CD14-positive monocyte (primary cell): ENCODE data around the gene DOCK10. TPM values are rescaled to one million over a fixed set of nuclear protein-coding genes. Genes with fewer than 3 reads are reported as not detected.

Experiments
- DNase-seq, 3 donors: peaks; one replicate each; pipeline ENCODE4 v3.0.0-alpha.2; 2011 to 2022
- H2AFZ ChIP-seq: 2 replicates; pipeline ENCODE4 v1.6.0; 2012; ENCODE audit warnings: mild to moderate bottlenecking, low read depth, low read length, inconsistent platforms; ENCODE audit not compliant: insufficient read depth, poor library complexity, severe bottlenecking
- H3K27ac ChIP-seq, 2 donors: 1 replicate in 1 of 2; 2 replicates in 1 of 2; pipeline ENCODE4 v1.5.1; 2012 to 2013; ENCODE audit warnings: low read length in 2 of 2, control low read depth in 1 of 2, inconsistent platforms in 1 of 2, low read depth in 1 of 2, mild to moderate bottlenecking in 1 of 2
- H3K27me3 ChIP-seq, 2 donors: one replicate each; pipeline versions ENCODE4 v1.6.0 to v1.6.1; 2011 to 2013; ENCODE audit warnings: low read length in 2 of 2; ENCODE audit not compliant: control insufficient read depth in 2 of 2, insufficient read depth in 2 of 2
- H3K36me3 ChIP-seq, 2 donors: replicated peaks in 1 of 2; 1 replicate in 1 of 2; 2 replicates in 1 of 2; pipeline versions ENCODE4 v1.5.1 to v1.6.1; 2012 to 2013; ENCODE audit warnings: low read length in 2 of 2, control low read depth in 1 of 2, inconsistent platforms in 1 of 2, mild to moderate bottlenecking in 1 of 2; ENCODE audit not compliant: insufficient read depth in 2 of 2, control insufficient read depth in 1 of 2
- H3K4me1 ChIP-seq, 2 donors: 1 replicate in 1 of 2; 2 replicates in 1 of 2; pipeline versions ENCODE4 v1.5.1 to v1.6.1; 2012 to 2013; ENCODE audit warnings: low read length in 2 of 2, control low read depth in 1 of 2, inconsistent platforms in 1 of 2, mild to moderate bottlenecking in 1 of 2, moderate library complexity in 1 of 2; ENCODE audit not compliant: insufficient read depth in 2 of 2, control insufficient read depth in 1 of 2
- H3K4me2 ChIP-seq: replicated peaks from 2 replicates; pipeline ENCODE3; 2012; ENCODE audit warnings: low read length, moderate library complexity, mild to moderate bottlenecking; ENCODE audit not compliant: poor library complexity, severe bottlenecking; ENCODE audit errors: extremely low read depth
- H3K4me3 ChIP-seq, 3 experiments: fragments of 200-600 bp in 1 of 3; sonication (generic) in 1 of 3; replicated peaks in 1 of 3; 1 replicate in 2 of 3; 2 replicates in 1 of 3; pipeline ENCODE4 v1.5.1; 2011 to 2013; ENCODE audit warnings: low read length in 3 of 3, mild to moderate bottlenecking in 3 of 3, control low read depth in 2 of 3, low read depth in 2 of 3, inconsistent platforms in 1 of 3, moderate library complexity in 1 of 3
- H3K79me2 ChIP-seq: 2 replicates; pipeline ENCODE4 v1.6.0; 2012; ENCODE audit warnings: mild to moderate bottlenecking, control low read depth, inconsistent platforms, low read length, moderate library complexity; ENCODE audit not compliant: insufficient read depth
- H3K9ac ChIP-seq: 2 replicates; pipeline ENCODE4 v1.6.0; 2017; ENCODE audit warnings: low read length, mild to moderate bottlenecking; ENCODE audit not compliant: insufficient read depth, poor library complexity, severe bottlenecking
- H3K9me3 ChIP-seq, 2 donors: replicated peaks in 1 of 2; 1 replicate in 1 of 2; 2 replicates in 1 of 2; pipeline versions ENCODE4 v1.5.1 to v1.6.1; 2012 to 2013; ENCODE audit warnings: low read length in 2 of 2, control low read depth in 1 of 2; ENCODE audit not compliant: control insufficient read depth in 1 of 2, insufficient read depth in 1 of 2
- H4K20me1 ChIP-seq: 2 replicates; pipeline ENCODE4 v1.6.0; 2012; ENCODE audit warnings: mild to moderate bottlenecking, low read length, control low read depth, moderate library complexity; ENCODE audit not compliant: insufficient read depth
- H3K27ac Mint-ChIP-seq, 7 donors: one replicate each; pipeline ENCODE4 v1.8.0; 2020; ENCODE audit warnings: mild to moderate bottlenecking in 7 of 7, mixed read lengths in 7 of 7, moderate library complexity in 6 of 7, inconsistent platforms in 2 of 7
- H3K27me3 Mint-ChIP-seq, 3 donors: one replicate each; pipeline ENCODE4 v1.8.0; 2021 to 2022; ENCODE audit warnings: low read depth in 3 of 3, mild to moderate bottlenecking in 3 of 3, mixed read lengths in 3 of 3, moderate library complexity in 3 of 3, inconsistent platforms in 1 of 3
- H3K36me3 Mint-ChIP-seq, 2 donors: one replicate each; pipeline ENCODE4 v1.8.0; 2020; ENCODE audit warnings: mixed read lengths in 2 of 2, inconsistent platforms in 1 of 2, mild to moderate bottlenecking in 1 of 2
- H3K4me1 Mint-ChIP-seq: one replicate; pipeline ENCODE4 v1.8.0; 2020; ENCODE audit warnings: mild to moderate bottlenecking, mixed read lengths
- H3K4me3 Mint-ChIP-seq, 2 donors: one replicate each; pipeline ENCODE4 v1.8.0; 2020; ENCODE audit warnings: mild to moderate bottlenecking in 2 of 2, mixed read lengths in 2 of 2, moderate library complexity in 1 of 2
- H3K9me3 Mint-ChIP-seq, 7 donors: one replicate each; pipeline ENCODE4 v1.8.0; 2020 to 2022; ENCODE audit warnings: mixed read lengths in 7 of 7, mild to moderate bottlenecking in 6 of 7, moderate library complexity in 6 of 7, inconsistent platforms in 2 of 7
- CTCF ChIP-seq: fragments of 200-600 bp; IDR thresholded peaks from one replicate; pipeline ENCODE4 v1.8.0; 2022; ENCODE audit warnings: antibody characterized with exemption, mild to moderate bottlenecking
- WGBS: methylation state at CpG from one replicate; pipeline ENCODE4 v1.1.5; 2013; ENCODE audit warnings: missing lambda C conversion rate; ENCODE audit not compliant: insufficient coverage; 5-methylcytosine and 5-hydroxymethylcytosine counted together
- intact Hi-C, 2 donors: fragments of 100-400 bp; cut with micrococcal nuclease; formaldehyde crosslinking; loops; one replicate each; pipeline versions ENCODE4 v1.15.0 to v1.15.1; 2023
- polyA plus RNA-seq, 3 donors: library from polyadenylated mRNA; depleted of rRNA in 1 of 3; unstranded in 2 of 3; stranded (reverse) in 1 of 3; fragments of 300-500 nt in 2 of 3; fragments of >200 nt in 1 of 3; fragmentation: Illumina TruSeq in 2 of 3; gene quantifications; 1 replicate in 2 of 3; 2 replicates in 1 of 3; pipeline ENCODE4 v1.2.3, GENCODE V29; 2012 to 2021

Gene DOCK10
- polyA plus RNA-seq, 3 donors = 9.5 to 30.9 (median 16.5) TPM

GRCh38 chr2:224835405-224835804 lies 206.9 kb downstream of the DOCK10 start:
- Histone ChIP-seq H3K4me1 (no peaks in the 10 kb centered on the region), H3K79me2 (no peaks in the 10 kb centered on the region), H3K9ac (no peak overlapping the region), H3K27me3 (no peaks in the 10 kb centered on the region), H3K36me3 (peaks cover 86 to 98% of the 10 kb centered on the region in 2 donors), H3K4me2 (no peak overlapping the region), H3K4me3 (no peak overlapping the region), H3K27ac (no peak overlapping the region), H3K9me3 (no peaks in the 10 kb centered on the region), H4K20me1 (no peaks in the 10 kb centered on the region), H2AFZ (no peak overlapping the region)
- no peak for DNase-seq
- Mint-ChIP-seq H3K4me1 (no peaks in the 10 kb centered on the region), H3K36me3 (peaks cover 81 to 87% of the 10 kb centered on the region in 2 donors), H3K9me3 (peaks cover 0 to 4% (median 0%) of the 10 kb centered on the region in 7 donors), H3K4me3 (no peak overlapping the region), H3K27me3 (no peaks in the 10 kb centered on the region), H3K27ac (no peak overlapping the region)
- TF ChIP-seq CTCF = no peak
- intact Hi-C loops = no loop called here
- no CpG with 5 or more reads among the region's 6 CpGs for WGBS

- no peak overlapping the region for H2AFZ ChIP-seq
- Mint-ChIP-seq H3K27me3 (no peaks in the 10 kb centered on the region), H3K4me1 (no peaks in the 10 kb centered on the region), H3K27ac (no peak overlapping the region), H3K4me3 (no peak overlapping the region), H3K9me3 (no peaks in the 10 kb centered on the region), H3K36me3 (peaks cover 80 to 86% of the 10 kb centered on the region in 2 donors)
- no peaks in the 10 kb centered on the region for H3K79me2 ChIP-seq
- H4K20me1 ChIP-seq = no peaks in the 10 kb centered on the region
- WGBS = 100% methylated on average over 1 of the region's 2 CpGs
- H3K9me3 ChIP-seq = no peaks in the 10 kb centered on the region
- peaks cover 89 to 98% of the 10 kb centered on the region in 2 donors for H3K36me3 ChIP-seq
- H3K4me2 ChIP-seq = no peak overlapping the region
- no peak overlapping the region for H3K4me3 ChIP-seq
- intact Hi-C loops = no loop called here
- no peak overlapping the region for H3K27ac ChIP-seq
- no peak for TF ChIP-seq CTCF
- H3K4me1 ChIP-seq = no peaks in the 10 kb centered on the region
- DNase-seq = no peak
- H3K9ac ChIP-seq = no peak overlapping the region
- H3K27me3 ChIP-seq = no peaks in the 10 kb centered on the region
Measured at GRCh38 chr2:224833986-224834385, 208.3 kb downstream of the DOCK10 start.
